Measurements from ENCODE around the gene CPA5.

GRCh38 chr7:130303551-130303950, 41.1 kb upstream of the CPA5 start:
- TF ChIP-seq FOXK2 (IDR thresholded peaks at IDR 0.05) (no peak), ARNT (IDR thresholded peaks at IDR 0.05) (no peak)

Measured in HEK293T (cell line).